ENCODE measurements around the gene FBXO46.

Gene FBXO46

GRCh38 chr19:45730368-45731288, at the start of gene FBXO46 (continued):
- no peak for TF ChIP-seq ZNF274 (IDR thresholded peaks at IDR 0.05; ENCODE audit: low read length)
- TF ChIP-seq ZNF274 (tag by site-specific recombination; IDR thresholded peaks at IDR 0.05; ENCODE audit: borderline replicate concordance) = no peak
- no peak for TF ChIP-seq BCL11A (tag by site-specific recombination; IDR thresholded peaks at IDR 0.05; ENCODE audit: low read depth)
- TF ChIP-seq, protein P1, sequence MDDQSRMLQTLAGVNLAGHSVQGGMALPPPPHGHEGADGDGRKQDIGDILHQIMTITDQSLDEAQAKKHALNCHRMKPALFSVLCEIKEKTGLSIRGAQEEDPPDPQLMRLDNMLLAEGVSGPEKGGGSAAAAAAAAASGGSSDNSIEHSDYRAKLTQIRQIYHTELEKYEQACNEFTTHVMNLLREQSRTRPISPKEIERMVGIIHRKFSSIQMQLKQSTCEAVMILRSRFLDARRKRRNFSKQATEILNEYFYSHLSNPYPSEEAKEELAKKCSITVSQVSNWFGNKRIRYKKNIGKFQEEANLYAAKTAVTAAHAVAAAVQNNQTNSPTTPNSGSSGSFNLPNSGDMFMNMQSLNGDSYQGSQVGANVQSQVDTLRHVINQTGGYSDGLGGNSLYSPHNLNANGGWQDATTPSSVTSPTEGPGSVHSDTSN (CRISPR knock-in tag; IDR thresholded peaks at IDR 0.05) = no peak
- no peak for TF ChIP-seq ZNF560 (tag by site-specific recombination; IDR thresholded peaks at IDR 0.05; ENCODE audit: borderline replicate concordance)
- TF ChIP-seq ZFP37 (tag by site-specific recombination; IDR thresholded peaks at IDR 0.05) = peak; percentile 35; the same call in 1 of the 2 replicates
- no peak for TF ChIP-seq ZNF571 (tag by site-specific recombination; IDR thresholded peaks at IDR 0.05)
- TF ChIP-seq ZNF302 (tag by site-specific recombination; IDR thresholded peaks at IDR 0.05; ENCODE audit: low read depth) = no peak
- TF ChIP-seq, protein P2, sequence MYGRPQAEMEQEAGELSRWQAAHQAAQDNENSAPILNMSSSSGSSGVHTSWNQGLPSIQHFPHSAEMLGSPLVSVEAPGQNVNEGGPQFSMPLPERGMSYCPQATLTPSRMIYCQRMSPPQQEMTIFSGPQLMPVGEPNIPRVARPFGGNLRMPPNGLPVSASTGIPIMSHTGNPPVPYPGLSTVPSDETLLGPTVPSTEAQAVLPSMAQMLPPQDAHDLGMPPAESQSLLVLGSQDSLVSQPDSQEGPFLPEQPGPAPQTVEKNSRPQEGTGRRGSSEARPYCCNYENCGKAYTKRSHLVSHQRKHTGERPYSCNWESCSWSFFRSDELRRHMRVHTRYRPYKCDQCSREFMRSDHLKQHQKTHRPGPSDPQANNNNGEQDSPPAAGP (tag by site-specific recombination; IDR thresholded peaks at IDR 0.05) = no peak
- TF ChIP-seq ZNF629 (tag by site-specific recombination; IDR thresholded peaks at IDR 0.05) = peak; percentile 46
- TF ChIP-seq ZNF324 (tag by site-specific recombination; IDR thresholded peaks at IDR 0.05) = 0 out of 2 replicates have a peak, but pooled peaks have one; percentile 33
- TF ChIP-seq REPIN1 (tag by site-specific recombination; IDR thresholded peaks at IDR 0.05; ENCODE audit: low read depth) = no peak
- TF ChIP-seq, protein P3, sequence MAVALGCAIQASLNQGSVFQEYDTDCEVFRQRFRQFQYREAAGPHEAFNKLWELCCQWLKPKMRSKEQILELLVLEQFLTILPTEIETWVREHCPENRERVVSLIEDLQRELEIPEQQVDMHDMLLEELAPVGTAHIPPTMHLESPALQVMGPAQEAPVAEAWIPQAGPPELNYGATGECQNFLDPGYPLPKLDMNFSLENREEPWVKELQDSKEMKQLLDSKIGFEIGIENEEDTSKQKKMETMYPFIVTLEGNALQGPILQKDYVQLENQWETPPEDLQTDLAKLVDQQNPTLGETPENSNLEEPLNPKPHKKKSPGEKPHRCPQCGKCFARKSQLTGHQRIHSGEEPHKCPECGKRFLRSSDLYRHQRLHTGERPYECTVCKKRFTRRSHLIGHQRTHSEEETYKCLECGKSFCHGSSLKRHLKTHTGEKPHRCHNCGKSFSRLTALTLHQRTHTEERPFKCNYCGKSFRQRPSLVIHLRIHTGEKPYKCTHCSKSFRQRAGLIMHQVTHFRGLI (tag by site-specific recombination; IDR thresholded peaks at IDR 0.05) = peak; percentile 47; the same call in 1 of the 2 replicates
- TF ChIP-seq ZNF664 (tag by site-specific recombination; IDR thresholded peaks at IDR 0.05) = no peak
- TF ChIP-seq, protein P4, sequence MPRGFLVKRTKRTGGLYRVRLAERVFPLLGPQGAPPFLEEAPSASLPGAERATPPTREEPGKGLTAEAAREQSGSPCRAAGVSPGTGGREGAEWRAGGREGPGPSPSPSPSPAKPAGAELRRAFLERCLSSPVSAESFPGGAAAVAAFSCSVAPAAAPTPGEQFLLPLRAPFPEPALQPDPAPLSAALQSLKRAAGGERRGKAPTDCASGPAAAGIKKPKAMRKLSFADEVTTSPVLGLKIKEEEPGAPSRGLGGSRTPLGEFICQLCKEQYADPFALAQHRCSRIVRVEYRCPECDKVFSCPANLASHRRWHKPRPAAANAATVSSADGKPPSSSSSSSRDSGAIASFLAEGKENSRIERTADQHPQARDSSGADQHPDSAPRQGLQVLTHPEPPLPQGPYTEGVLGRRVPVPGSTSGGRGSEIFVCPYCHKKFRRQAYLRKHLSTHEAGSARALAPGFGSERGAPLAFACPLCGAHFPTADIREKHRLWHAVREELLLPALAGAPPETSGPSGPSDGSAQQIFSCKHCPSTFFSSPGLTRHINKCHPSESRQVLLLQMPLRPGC (tag by site-specific recombination; IDR thresholded peaks at IDR 0.05) = no peak
- no peak for TF ChIP-seq SCRT1 (tag by site-specific recombination; IDR thresholded peaks at IDR 0.05; ENCODE audit: borderline replicate concordance)
- TF ChIP-seq ZNF335 (tag by site-specific recombination; conservative IDR thresholded peaks at IDR 0.05) = peak; percentile 96
- peak; percentile 96 for TF ChIP-seq ZNF423 (tag by site-specific recombination; IDR thresholded peaks at IDR 0.05)
- peak; percentile 95 for TF ChIP-seq SP3 (tag by site-specific recombination; IDR thresholded peaks at IDR 0.05)

- Histone ChIP-seq H3K36me3 (ENCODE audit: control insufficient read depth in 2 of 2, insufficient read depth in 1 of 2, low read length in 2 of 2) (peaks cover 14 to 36% of the 10 kb centered on the region in 2 experiments; a peak in 2 of 3 replicates), H3K9me3 (ENCODE audit: control insufficient read depth, insufficient read depth, low read depth, low read length) (no peaks in the 10 kb centered on the region), H3K4me1 (ENCODE audit: control insufficient read depth, insufficient read depth, low read length) (peaks cover 9% of the 10 kb centered on the region; the same call in 1 of the 2 replicates), H3K27ac (ENCODE audit: extremely low read depth, low read depth, low read length) (no peak overlapping the region; the same call in 1 of the 2 replicates), H3K4me3 (ENCODE audit: low read depth, low read length) (no peak overlapping the region)
- ChIA-PET CTCF (interaction anchor here (1.2 kb wide), 1 partner anchor 757 kb away, joined by 3 read pairs; no protein-coding TSS in a partner anchor), POLR2A (interaction anchor here (1.1 to 5.8 kb wide), 3 partner anchors 8 to 88 kb away, joined by 3 to 78 read pairs (median 18); partner anchors contain the start of genes DMWD, QPCTL and SIX5)
- TF ChIP-seq ZFP3 (tag by site-specific recombination; IDR thresholded peaks at IDR 0.05; ENCODE audit: low read depth) (no peak), ZNF155 (tag by site-specific recombination; IDR thresholded peaks at IDR 0.05) (no peak), ZIC2 (tag by site-specific recombination; IDR thresholded peaks at IDR 0.05) (no peak), ZNF416 (tag by site-specific recombination; IDR thresholded peaks at IDR 0.05) (no peak), ZNF791 (tag by site-specific recombination; IDR thresholded peaks at IDR 0.05) (no peak), ZNF488 (tag by site-specific recombination; IDR thresholded peaks at IDR 0.05) (no peak), ZNF248 (tag by site-specific recombination; IDR thresholded peaks at IDR 0.05) (no peak), ZNF677 (tag by site-specific recombination; IDR thresholded peaks at IDR 0.05) (no peak), ZNF843 (tag by site-specific recombination; IDR thresholded peaks at IDR 0.05) (no peak), ZNF548 (tag by site-specific recombination; IDR thresholded peaks at IDR 0.05) (no peak)
- TF ChIP-seq, protein P5, sequence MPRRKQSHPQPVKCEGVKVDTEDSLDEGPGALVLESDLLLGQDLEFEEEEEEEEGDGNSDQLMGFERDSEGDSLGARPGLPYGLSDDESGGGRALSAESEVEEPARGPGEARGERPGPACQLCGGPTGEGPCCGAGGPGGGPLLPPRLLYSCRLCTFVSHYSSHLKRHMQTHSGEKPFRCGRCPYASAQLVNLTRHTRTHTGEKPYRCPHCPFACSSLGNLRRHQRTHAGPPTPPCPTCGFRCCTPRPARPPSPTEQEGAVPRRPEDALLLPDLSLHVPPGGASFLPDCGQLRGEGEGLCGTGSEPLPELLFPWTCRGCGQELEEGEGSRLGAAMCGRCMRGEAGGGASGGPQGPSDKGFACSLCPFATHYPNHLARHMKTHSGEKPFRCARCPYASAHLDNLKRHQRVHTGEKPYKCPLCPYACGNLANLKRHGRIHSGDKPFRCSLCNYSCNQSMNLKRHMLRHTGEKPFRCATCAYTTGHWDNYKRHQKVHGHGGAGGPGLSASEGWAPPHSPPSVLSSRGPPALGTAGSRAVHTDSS (tag by site-specific recombination; IDR thresholded peaks at IDR 0.05) = no peak
These were observed 49.4 kb upstream of the FBXO46 start for GRCh38 chr19:45780146-45780447.

Measured in HEK293 (cell line).